ENCODE results near the gene CCDC107. TPM values are rescaled to one million over a fixed set of nuclear protein-coding genes. Genes with fewer than 3 reads are reported as not detected.

Gene CCDC107
- total RNA-seq, 1 experiment from 2014 or later, result 11.8 TPM

GRCh38 chr9:35664531-35665470 is 6.7 kb downstream of the CCDC107 start, which contains the start of gene ARHGEF39:
TSS of gene ARHGEF39 (minus strand) at chr9:35665195. CDS start at chr9:35665169, 26 bp downstream.
- Histone ChIP-seq H3K27me3 (replicated peaks; ENCODE audit: control insufficient read depth, insufficient read depth, low read length) (no peaks in the 10 kb centered on the region), H3K9me3 (no peaks in the 10 kb centered on the region), H3K36me3 (ENCODE audit: control insufficient read depth, insufficient read depth, low read length) (no peaks in the 10 kb centered on the region), H3K4me3 (ENCODE audit: low read depth, low read length) (peak within 1 kb of the TSS; percentile 73), H3K4me1 (peaks cover 27% of the 10 kb centered on the region)
- Mint-ChIP-seq H3K9me3 (ENCODE audit: unreplicated experiment) (peaks cover 12% of the 10 kb centered on the region), H3K4me1 (ENCODE audit: low read depth, unreplicated experiment) (peaks cover 29% of the 10 kb centered on the region), H3K27ac (ENCODE audit: unreplicated experiment) (peak within 1 kb of the TSS; percentile 89), H3K27me3 (ENCODE audit: insufficient read depth, unreplicated experiment) (no peaks in the 10 kb centered on the region), H3K36me3 (ENCODE audit: insufficient read depth, unreplicated experiment) (peaks cover 40% of the 10 kb centered on the region), H3K4me3 (ENCODE audit: unreplicated experiment) (peak within 1 kb of the TSS; percentile 83)
- TSS peak; percentile 39 for BruUV-seq (replicated peaks)
- TF ChIP-seq, protein P1, sequence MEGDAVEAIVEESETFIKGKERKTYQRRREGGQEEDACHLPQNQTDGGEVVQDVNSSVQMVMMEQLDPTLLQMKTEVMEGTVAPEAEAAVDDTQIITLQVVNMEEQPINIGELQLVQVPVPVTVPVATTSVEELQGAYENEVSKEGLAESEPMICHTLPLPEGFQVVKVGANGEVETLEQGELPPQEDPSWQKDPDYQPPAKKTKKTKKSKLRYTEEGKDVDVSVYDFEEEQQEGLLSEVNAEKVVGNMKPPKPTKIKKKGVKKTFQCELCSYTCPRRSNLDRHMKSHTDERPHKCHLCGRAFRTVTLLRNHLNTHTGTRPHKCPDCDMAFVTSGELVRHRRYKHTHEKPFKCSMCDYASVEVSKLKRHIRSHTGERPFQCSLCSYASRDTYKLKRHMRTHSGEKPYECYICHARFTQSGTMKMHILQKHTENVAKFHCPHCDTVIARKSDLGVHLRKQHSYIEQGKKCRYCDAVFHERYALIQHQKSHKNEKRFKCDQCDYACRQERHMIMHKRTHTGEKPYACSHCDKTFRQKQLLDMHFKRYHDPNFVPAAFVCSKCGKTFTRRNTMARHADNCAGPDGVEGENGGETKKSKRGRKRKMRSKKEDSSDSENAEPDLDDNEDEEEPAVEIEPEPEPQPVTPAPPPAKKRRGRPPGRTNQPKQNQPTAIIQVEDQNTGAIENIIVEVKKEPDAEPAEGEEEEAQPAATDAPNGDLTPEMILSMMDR (IDR thresholded peaks at IDR 0.05; ENCODE audit: insufficient read depth in 1 of 2, low read depth in 1 of 2, low read length in 1 of 2, severe bottlenecking in 1 of 2, unreplicated experiment in 1 of 2), result peak in 1 of 2 experiments; percentile 57
- CTCF ChIA-PET, result interaction anchor here (0.6 to 3.7 kb wide), 9 partner anchors 19 to 125 kb away, joined by 3 to 35 read pairs (median 4); partner anchors contain the start of genes CREB3 and TLN1
- intact Hi-C loops (cut with micrococcal nuclease; ENCODE audit: unreplicated experiment), result no loop called here
- peak; percentile 86 to 92 for DNase-seq
- POLR2A ChIA-PET, result interaction anchor here (0.5 to 2.0 kb wide), 14 partner anchors 10 to 503 kb away, joined by 3 to 19 read pairs (median 4); partner anchors contain the start of genes CREB3 and TLN1

- ChIA-PET POLR2A (interaction anchor here (0.6 to 2.0 kb wide), 10 partner anchors 25 to 503 kb away, joined by 3 to 19 read pairs (median 4); partner anchors contain the start of genes CREB3 and TLN1), CTCF (interaction anchor here (0.6 to 3.7 kb wide), 6 partner anchors 19 to 125 kb away, joined by 3 to 35 read pairs (median 6); partner anchors contain the start of genes CREB3 and TLN1)
- no peak for DNase-seq
- peak overlapping the region; percentile 89 for H3K27ac Mint-ChIP-seq (ENCODE audit: unreplicated experiment)
- TF ChIP-seq, protein P1 (IDR thresholded peaks at IDR 0.05; ENCODE audit: insufficient read depth in 1 of 2, low read depth in 1 of 2, low read length in 1 of 2, severe bottlenecking in 1 of 2, unreplicated experiment in 1 of 2), result no peak
- no peaks in the 10 kb centered on the region for H3K36me3 ChIP-seq (ENCODE audit: control insufficient read depth, insufficient read depth, low read length)
- H3K36me3 Mint-ChIP-seq (ENCODE audit: insufficient read depth, unreplicated experiment), result peaks cover 35% of the 10 kb centered on the region
- H3K27me3 ChIP-seq (replicated peaks; ENCODE audit: control insufficient read depth, insufficient read depth, low read length), result no peaks in the 10 kb centered on the region
- no peaks in the 10 kb centered on the region for H3K9me3 ChIP-seq
- intact Hi-C loops (cut with micrococcal nuclease; ENCODE audit: unreplicated experiment), result no loop called here
- peak overlapping the region; percentile 73 for H3K4me3 ChIP-seq (ENCODE audit: low read depth, low read length)
- no TSS peak for BruUV-seq (replicated peaks)
- peak overlapping the region; percentile 83 for H3K4me3 Mint-ChIP-seq (ENCODE audit: unreplicated experiment)
- peaks cover 12% of the 10 kb centered on the region for H3K9me3 Mint-ChIP-seq (ENCODE audit: unreplicated experiment)
- H3K27me3 Mint-ChIP-seq (ENCODE audit: insufficient read depth, unreplicated experiment), result no peaks in the 10 kb centered on the region
- peaks cover 34% of the 10 kb centered on the region for H3K4me1 ChIP-seq
- peaks cover 29% of the 10 kb centered on the region for H3K4me1 Mint-ChIP-seq (ENCODE audit: low read depth, unreplicated experiment)
Measured at GRCh38 chr9:35665471-35665818, 7.4 kb downstream of the CCDC107 start.

GRCh38 chr9:35666045-35666444 is 8.0 kb downstream of the CCDC107 start:
- H3K36me3 Mint-ChIP-seq (ENCODE audit: insufficient read depth, unreplicated experiment), result peaks cover 29% of the 10 kb centered on the region
- no peaks in the 10 kb centered on the region for H3K9me3 ChIP-seq
- intact Hi-C loops (cut with micrococcal nuclease; ENCODE audit: unreplicated experiment), result no loop called here
- no peaks in the 10 kb centered on the region for H3K27me3 Mint-ChIP-seq (ENCODE audit: insufficient read depth, unreplicated experiment)
- H3K36me3 ChIP-seq (ENCODE audit: control insufficient read depth, insufficient read depth, low read length), result no peaks in the 10 kb centered on the region
- H3K4me3 ChIP-seq (ENCODE audit: low read depth, low read length), result no peak overlapping the region
- TF ChIP-seq, protein P1 (IDR thresholded peaks at IDR 0.05; ENCODE audit: insufficient read depth in 1 of 2, low read depth in 1 of 2, low read length in 1 of 2, severe bottlenecking in 1 of 2, unreplicated experiment in 1 of 2), result no peak
- no peak for DNase-seq
- H3K4me1 Mint-ChIP-seq (ENCODE audit: low read depth, unreplicated experiment), result peaks cover 29% of the 10 kb centered on the region
- ChIA-PET CTCF (interaction anchor here (2.1 to 3.7 kb wide), 2 partner anchors 30 to 66 kb away, joined by 6 to 35 read pairs; partner anchors contain the start of genes CREB3 and TLN1), POLR2A (interaction anchor here (1.1 to 2.0 kb wide), 3 partner anchors 25 to 62 kb away, joined by 3 to 5 read pairs (median 5); no protein-coding TSS in a partner anchor)
- no peak overlapping the region for H3K27ac Mint-ChIP-seq (ENCODE audit: unreplicated experiment)
- no peak overlapping the region for H3K4me3 Mint-ChIP-seq (ENCODE audit: unreplicated experiment)
- no peaks in the 10 kb centered on the region for H3K27me3 ChIP-seq (replicated peaks; ENCODE audit: control insufficient read depth, insufficient read depth, low read length)
- H3K9me3 Mint-ChIP-seq (ENCODE audit: unreplicated experiment), result peaks cover 12% of the 10 kb centered on the region
- BruUV-seq (replicated peaks), result no TSS peak
- peaks cover 34% of the 10 kb centered on the region for H3K4me1 ChIP-seq

All from Caco-2 (cell line).